Stimulated activated CD4-positive, alpha-beta T cell treated with anti-CD3 and anti-CD28 coated beads, TNF-alpha, amount 100 ng/mL, for 48 hours (primary cell): ENCODE measurements around the gene ZDHHC4.

ENCODE experiments used
- DNase-seq, 3 donors: peaks; one replicate each; pipeline ENCODE4 v3.0.0-alpha.2; 2020; ENCODE audit warnings: low read depth in 3 of 3

The ZDHHC4 gene

DNA sequence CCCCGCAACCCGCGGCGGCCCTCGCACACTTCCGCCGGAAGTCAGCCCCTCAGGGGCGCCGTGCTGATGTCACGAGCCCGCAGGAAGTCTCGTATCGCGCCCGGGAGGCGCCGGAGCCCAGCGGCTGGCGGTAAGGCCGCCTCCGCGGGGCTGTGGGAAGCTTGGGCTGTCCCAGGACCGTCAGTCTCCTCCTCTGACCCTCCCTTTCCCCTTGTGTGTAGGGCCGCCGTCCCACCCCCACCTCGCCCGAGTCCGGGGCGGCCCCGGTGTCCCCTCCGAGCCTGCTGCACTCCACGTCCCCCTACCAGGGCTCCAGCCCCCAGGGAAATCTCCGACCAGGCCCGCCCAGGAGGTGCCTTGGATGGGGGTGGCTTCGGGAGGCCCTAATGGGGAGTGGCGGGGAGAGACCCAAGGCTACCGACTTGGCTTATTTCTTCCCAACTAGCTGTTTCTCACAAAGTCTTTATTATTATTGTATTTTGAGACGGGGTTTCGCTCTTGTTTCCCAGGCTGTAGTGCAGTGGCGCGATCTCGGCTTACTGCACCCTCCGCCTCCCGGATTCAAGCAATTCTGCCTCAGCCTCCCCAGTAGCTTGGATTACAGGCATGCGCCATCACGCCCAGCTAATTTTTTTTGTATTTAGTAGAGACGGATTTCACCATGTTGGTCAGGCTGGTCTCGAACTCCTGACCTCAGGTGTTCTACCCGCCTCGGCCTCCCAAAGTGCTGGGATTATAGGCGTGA is at the start of gene ZDHHC4:
Gene ZDHHC4, plus strand, starts transcription at position 86 of the 745 bp plus-strand sequence. CDS start 3,108 bp downstream, outside the sequence.
- DNase-seq, result peak; percentile 83 to 85 (median 83)

DNA sequence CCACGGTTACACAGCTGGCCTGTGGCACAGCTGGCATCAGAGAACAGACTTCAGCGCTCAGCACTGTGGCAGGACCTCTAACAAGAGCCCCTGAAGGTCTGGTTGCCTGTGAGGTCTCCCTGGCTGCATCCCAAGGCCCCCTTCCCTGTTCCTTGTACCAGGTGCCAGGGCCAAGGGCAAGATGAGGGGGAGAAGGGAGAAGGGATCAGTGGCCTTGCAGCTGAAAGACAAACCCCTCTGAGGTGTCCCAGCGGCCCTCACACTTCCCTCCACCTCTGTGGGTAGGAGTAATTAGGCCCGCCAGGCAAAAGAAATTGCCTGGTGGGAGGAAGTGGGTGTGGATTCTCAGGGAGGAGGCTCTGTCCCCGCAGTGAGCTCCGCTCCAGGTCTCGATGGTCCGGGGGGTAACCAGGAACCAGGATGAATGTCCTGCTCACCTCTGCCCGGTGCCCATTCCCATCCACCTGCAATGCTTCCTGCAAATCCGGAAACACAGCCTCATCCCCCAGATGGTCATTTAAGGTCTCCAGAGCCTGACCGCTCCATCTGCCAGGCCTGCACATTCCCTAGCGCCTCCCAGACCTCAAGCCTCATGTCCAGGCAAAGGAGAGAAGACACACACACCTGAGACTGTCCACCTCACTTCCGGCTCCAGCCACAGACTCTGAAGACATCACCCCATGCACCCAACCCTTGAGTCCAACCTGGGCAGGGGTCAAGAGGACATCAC is 48.7 kb upstream of the ZDHHC4 start:
- DNase-seq, result no peak

DNA sequence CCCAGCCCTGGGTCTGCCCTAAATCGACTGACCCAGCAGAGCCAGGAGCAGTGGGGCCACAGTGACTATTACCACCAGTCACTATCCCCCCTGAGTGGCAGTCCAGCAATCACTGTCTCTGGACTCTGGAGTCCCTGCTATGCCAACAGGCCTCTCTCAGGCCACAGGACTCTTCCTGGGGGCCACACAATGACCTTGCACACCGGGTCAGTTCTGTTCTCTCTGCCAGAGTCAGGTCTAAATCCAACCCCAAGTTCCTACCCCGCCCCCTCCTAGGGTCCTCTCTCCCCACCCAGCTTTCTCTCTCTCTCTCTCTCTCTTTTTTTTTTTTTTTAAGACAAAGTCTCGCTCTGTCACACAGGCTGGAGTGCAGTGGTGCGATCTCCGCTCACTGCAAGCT is 47.6 kb upstream of the ZDHHC4 start:
- DNase-seq, result no peak

DNA sequence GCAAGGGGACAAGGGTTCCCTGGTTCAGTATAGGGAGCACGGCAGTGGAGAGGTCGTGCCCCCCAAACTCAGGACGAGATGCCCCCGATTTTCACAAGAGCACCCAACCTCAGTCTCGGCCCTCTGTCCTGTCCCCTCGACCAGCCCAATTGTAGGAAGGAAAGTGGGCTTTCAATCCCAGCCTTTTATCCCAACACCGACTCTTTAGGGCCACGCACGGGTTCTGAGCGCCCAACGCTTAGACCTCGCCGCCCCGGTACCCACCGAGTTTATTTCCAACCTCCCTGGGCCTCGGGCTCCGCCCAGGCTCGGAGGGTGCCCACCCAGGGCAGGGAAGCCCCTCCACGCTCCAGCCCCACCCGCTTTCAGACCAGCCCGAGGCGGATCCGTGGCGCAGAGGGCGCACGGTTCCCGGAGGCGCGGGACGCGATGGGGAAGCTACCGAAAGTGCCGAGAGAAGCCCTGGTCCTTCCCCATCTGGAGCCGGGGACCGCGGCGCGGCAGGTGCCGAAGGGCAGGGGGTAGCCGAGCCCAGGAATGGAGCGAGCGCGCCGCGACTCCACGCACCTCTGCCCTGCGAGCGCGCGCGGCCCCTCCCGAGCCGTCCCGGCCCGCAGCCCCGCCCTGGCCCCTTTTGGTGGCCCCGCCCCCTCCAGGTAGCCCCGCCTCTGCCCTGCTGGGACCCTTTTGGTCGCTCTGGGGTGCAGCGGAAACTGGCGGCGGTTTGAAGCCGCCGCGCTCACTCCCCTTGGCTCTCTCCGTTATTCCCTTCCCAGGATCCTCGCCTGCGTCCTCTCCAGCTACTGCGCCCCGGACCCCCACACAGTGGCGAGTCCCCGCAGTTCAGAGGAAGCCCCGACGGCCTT is 46.4 kb upstream of the ZDHHC4 start:
- DNase-seq, result peak in 2 of 3 donors; percentile 13 to 49

DNA sequence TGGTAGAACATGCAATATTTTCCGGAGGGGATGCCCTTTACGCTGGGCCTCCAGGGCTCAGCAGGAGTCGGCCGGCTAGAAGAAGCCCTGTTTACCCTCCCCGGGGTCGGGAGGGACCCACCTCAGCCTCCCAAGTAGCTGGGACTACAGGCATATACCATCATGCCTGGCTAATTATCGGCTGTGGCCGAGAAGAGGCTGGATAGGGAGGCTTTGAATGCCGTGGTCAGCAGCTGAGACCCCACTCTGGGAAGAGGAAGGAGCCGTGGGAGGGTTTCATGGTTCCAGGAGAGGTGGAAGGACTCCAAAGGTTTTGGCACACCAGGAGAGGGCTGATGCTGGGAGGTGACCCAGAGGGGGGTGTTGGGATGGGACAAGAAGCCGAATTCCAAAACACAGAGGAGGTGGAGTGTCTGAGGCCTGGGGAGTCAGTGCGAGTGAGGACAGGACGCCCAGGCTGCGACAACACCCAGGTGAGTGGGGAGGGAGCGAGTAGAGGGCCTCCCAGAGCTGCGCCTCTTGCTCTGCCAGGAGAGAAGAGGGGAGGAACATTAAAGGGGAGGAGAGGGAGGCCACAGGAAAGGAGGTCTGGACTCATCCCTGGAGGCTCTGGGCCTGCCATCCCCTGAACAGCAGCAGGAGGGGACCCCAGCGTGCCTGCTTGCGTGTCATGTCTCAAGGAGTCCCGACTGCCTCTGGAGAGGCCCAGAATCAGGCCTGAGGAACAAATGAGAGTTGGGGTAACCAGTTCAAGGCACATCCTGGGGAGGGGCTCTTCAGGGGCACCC is 45.6 kb upstream of the ZDHHC4 start:
- DNase-seq, result no peak

DNA sequence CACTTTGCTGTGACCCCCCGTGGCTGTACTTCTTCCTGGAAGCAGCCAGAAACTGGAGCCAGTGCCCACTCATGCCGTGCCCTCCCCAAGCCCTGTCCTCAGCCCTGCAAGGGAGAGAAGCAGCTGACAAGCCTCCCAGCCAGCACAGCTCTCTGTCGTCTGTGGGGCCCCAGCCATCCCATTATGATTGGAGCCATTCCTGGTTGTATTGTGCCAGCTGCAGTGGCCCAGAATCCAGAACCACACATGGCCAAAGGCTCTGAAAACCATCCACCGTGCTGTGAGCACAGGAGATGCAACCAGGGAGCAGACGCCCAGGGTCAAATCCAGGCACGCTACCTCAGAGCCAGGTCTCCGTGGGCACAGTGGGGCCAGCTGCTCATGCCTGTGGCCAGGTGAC is 44.7 kb upstream of the ZDHHC4 start:
- no peak for DNase-seq

- peak in 1 of 3 donors; percentile 53 for DNase-seq
Observed at GRCh38 chr7:6533893-6534495, 43.3 kb upstream of the ZDHHC4 start.

DNA sequence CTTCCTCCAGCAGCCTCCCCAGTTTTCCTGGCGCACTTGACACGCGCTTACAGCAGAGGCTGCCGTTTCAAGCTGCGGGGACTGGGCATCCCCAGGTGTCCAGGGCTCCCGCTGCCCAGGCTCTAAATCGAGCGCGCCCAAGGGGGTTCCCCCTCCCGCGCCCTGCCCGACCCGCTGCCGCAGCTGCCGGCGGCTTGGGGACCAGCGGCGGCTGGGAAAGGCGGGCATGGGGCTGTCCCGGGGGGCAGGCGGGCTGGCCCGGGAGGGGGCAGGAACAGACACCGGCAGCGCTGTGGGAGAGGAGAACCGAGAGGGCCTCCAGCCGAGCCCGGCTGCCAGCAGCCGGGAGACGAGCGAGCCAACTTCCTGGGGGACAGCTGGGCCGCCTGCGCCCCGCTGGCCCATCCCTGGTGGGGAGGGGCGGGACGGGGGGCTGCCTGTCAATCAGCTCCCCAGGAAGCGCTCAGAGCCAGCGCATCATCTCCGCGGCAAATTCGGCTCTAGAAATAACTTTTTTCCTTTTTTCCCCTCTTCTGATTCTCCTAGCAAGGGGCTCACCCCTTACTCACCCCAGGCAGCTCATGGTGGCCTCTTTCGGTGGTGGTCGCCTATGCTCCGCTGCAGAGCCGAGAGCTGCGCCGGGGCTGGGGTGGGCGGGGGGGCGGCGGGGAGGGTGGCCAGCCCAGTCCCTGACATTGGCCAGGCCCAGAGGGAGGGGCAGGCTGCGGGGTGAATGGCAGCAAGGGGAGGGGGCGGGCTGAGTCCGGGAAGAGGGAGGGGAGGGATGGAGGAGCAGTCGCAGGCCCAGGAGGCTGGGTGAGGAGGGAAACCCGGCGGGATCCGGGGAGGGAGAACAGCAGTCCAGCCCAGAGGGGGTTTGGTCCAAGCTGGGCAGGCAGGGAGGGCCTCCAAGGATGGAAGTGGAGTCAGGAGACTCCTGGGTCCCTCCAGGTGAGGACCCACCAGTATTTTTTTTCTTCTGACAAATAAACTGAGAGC is 40.7 kb upstream of the ZDHHC4 start:
- no peak for DNase-seq

DNA sequence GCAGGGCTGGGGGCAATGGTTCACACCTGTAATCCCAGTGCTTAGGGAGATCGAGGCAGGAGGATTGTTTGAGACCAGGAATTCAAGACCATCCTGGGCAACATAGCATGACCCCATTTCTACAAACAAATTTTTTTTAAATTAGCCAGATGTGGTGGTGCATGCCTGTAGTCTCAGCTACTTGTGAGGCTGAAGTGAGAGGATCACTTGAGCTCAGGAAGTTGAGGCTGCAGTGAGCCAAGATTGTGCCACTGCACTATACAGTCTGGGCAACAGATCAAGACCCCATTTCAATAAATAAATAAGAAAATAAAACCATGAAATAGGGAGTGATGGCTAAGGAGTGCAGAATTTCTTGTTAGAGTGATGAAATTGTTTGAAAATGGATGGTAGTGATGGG is 34.9 kb upstream of the ZDHHC4 start:
- no peak for DNase-seq

DNA sequence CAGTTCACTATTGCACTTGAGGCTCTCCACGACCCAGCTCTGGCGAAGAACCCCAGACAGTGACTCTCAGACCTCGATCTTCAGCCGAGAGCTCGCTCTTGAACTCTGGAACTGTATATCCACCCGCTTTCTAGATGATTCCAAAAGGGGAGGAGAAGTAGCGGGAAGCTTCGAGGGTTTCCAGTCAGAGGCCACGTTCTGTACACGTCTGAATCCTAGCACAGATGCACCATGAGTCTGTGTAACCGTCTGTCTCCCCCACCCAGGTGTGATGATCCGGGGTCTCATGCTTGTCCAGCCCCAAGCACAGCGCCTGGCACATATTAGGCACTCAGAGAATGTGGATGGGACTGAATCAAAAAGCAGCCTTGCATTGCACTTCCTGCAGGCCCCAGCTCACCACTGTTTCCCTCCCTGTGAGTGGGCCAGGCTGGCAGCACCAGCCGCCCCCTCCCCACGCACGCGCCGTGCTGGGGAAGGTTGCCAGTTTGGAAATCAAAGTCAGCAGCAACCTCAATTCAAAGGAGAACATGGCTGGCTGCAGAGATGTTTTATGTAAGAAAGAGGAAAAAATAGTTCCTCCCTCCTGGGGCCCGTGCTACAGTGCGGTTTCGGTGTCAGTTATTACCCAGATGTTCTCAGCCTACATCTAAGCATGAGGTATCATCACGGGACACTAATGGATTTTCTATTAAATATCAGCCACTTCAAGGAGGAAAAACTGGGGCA is 31.7 kb upstream of the ZDHHC4 start:
- DNase-seq, result no peak

DNA sequence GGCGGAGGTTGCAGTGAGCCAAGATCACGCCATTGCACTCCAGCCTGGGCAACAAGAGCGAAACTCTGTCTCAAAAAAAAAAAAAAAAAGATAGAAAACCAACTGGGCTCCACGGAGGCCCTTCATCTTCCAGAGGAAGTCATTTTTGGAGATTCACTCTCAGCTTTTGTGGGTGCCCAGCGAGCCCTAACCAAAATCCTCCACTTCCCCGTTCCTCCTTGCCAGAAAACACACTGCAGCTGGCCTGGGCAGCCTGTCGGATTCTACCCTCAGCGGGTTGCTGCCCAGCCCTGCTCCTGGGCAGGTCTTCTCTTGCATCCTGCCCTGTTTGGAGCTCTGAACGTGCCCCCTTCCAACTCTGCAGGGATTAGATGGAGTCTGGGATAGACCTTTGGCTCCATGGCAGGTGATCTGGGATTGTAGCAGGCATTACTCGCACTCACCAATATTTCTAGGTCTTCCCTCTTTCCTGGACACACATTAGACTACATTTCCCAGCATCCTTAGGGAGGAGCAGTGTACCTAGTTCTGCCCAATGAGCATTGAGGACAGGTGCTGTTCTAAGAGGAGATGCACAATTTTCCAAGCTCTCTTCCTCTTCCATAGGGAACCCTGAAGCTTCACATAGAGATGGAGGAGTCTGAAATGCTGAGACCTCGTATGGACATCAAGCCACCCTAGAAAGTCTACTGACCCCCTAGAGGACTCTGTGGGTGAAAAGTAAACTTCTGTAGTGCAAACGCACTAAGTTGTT is 30.6 kb upstream of the ZDHHC4 start:
- no peak for DNase-seq

- no peak for DNase-seq
Observed at GRCh38 chr7:6547400-6547799, 29.9 kb upstream of the ZDHHC4 start.

- no peak for DNase-seq
Observed at GRCh38 chr7:6551016-6551511, 26.2 kb upstream of the ZDHHC4 start, which contains the start of gene GRID2IP. GRID2IP (minus strand) TSS chr7:6551461; CDS start chr7:6551436, 25 bp downstream.

DNA sequence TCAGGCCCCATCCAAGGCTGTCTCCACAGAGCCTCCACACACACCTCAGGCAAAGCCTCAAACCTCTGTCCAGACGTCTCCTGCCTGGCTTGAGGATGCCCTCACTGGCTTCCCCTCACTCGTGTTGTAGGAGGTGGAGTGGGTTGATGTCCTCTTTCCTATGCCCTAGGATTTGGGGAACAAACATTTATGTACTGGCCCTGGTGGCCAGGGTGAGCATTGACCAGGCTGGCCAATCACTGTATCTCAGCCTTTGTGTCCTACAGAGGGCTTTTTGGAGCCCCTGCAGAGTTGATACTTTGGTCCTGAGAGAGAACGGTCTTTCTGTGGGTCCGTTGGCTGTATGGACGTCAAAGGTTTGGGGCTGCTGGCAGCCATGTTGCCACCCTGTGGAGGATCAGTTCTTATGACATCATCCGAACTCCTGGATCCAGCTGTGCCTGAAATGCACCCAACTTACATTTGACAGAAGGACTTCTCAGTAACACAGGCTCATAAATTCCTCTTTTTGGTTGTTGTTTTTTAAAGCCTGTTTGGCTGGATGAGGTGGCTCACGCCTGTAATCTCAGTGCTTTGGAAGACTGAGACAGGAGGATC is 23.7 kb upstream of the ZDHHC4 start:
- DNase-seq, result no peak

DNA sequence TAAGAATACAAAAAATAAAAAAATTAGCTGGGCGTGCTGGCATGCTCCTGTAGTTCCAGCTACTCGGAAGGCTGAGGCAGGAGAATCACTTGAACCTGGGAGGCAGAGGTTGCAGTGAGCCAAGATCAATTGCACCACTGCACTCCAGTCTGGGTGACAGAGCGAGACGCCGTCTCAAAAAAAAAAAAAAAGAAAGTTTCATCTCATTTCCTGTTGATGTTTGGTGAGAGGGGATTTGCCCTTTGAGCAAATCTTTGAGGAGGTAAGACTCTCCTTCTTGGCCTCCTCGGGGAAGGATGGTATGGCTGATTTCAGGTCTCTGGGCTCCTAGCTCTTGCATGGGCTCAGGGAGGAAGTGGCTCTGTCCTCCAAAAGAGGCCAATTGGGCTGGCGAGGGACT is 22.4 kb upstream of the ZDHHC4 start:
- no peak for DNase-seq

DNA sequence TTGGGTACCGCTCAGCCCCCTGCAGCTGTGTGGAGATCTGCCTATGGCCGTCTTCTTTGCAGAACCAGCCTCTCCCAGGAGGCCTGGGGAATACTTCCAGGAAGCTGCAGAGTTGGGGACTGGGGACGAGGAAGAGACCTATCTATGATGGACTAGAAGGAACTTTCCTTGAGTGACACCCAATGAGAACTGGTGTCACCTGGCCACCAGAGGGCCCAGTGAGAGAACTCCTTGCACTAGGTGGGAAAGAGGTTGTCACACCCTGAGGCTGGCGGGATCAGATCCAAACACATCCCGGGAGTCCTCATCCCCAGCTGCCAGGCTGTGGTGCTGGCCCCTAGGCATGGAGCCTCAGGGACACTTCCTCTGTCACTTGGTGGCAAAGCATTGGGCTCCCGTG is 21.1 kb upstream of the ZDHHC4 start:
- DNase-seq, result no peak

GRCh38 chr7:6558837-6559236 is 18.4 kb upstream of the ZDHHC4 start:
- DNase-seq, result no peak

DNA sequence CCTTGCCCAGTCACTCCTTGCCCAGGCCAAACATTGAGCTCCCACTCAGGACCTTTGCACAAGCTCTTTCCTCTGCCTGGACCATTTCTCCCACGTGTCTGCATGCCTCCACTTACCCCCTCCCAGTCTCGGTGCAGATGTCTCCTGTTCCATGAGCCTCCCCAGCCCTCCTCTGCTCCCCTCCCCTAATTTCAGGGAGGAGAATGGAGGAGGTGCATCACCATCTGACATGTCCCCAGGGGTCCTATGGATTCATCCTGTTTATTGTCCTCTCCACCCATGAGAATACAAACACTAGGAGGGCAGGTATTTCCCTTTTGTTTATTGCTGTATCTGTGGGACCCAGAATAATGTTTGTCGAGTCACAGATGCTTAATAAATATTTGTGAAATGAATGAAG is 17.4 kb upstream of the ZDHHC4 start:
- DNase-seq, result no peak
